Colon (tissue), 2 donors: ENCODE data around the gene VPS13D.
"Not testable (repeated sequence)": the region's sequence is repeated elsewhere in the genome, so short reads cannot be mapped to it uniquely, and the experiment has no call there.

ENCODE experiments used
- FAIRE-seq: peaks from 2 replicates; lab custom pipeline; 2012; peaks lifted over from hg19 to GRCh38; lab: Jason Lieb, UNC
- donor health status: control.
- donor health status: control.

VPS13D gene

GRCh38 chr1:12515234-12515633 is 285.4 kb downstream of the VPS13D start:
- FAIRE-seq, result no peak

- FAIRE-seq, result no peak
Observed at GRCh38 chr1:12516741-12517140, 286.9 kb downstream of the VPS13D start.

- FAIRE-seq, result no peak
Observed at GRCh38 chr1:12518931-12519692, 289.3 kb downstream of the VPS13D start.

GRCh38 chr1:12519693-12520364 is 290.0 kb downstream of the VPS13D start:
- FAIRE-seq, result no peak

GRCh38 chr1:12521096-12521495 is 291.3 kb downstream of the VPS13D start:
- FAIRE-seq, result no peak

GRCh38 chr1:12522780-12523179 is 292.9 kb downstream of the VPS13D start:
- not testable (repeated sequence) for FAIRE-seq

- FAIRE-seq, result no peak
Observed at GRCh38 chr1:12524266-12524665, 294.4 kb downstream of the VPS13D start.

- FAIRE-seq, result no peak
Observed at GRCh38 chr1:12525311-12526181, 295.7 kb downstream of the VPS13D start.

GRCh38 chr1:12527564-12527963 is 297.7 kb downstream of the VPS13D start:
- no peak for FAIRE-seq

GRCh38 chr1:12528021-12528852 is 298.4 kb downstream of the VPS13D start:
- no peak for FAIRE-seq

- FAIRE-seq, result no peak
Observed at GRCh38 chr1:12529640-12530174, 299.9 kb downstream of the VPS13D start.

GRCh38 chr1:12530462-12531178 is 300.8 kb downstream of the VPS13D start:
- FAIRE-seq, result no peak

- FAIRE-seq, result no peak
Observed at GRCh38 chr1:12531179-12531499, 301.3 kb downstream of the VPS13D start.

GRCh38 chr1:12532405-12533315 is 302.8 kb downstream of the VPS13D start:
- no peak for FAIRE-seq

GRCh38 chr1:12536023-12536639 is 306.3 kb downstream of the VPS13D start:
- no peak for FAIRE-seq

- FAIRE-seq, result no peak
Observed at GRCh38 chr1:12537294-12537693, 307.5 kb downstream of the VPS13D start.

GRCh38 chr1:12537906-12538461 is 308.2 kb downstream of the VPS13D start:
- FAIRE-seq, result no peak

GRCh38 chr1:12538536-12538935 is 308.7 kb downstream of the VPS13D start:
- FAIRE-seq, result not testable (repeated sequence)

- no peak for FAIRE-seq
Observed at GRCh38 chr1:12539320-12539704, 309.5 kb downstream of the VPS13D start.
